ENCODE results near the gene ZMYND15.

Gene ZMYND15

GRCh38 chr17:4743898-4744297 lies 4.3 kb downstream of the ZMYND15 start:
- DNase-seq: no peak

- DNase-seq: no peak
Observed at GRCh38 chr17:4744999-4745969, 5.7 kb downstream of the ZMYND15 start.

- no peak for DNase-seq
Observed at GRCh38 chr17:4747847-4748246, 8.2 kb downstream of the ZMYND15 start.

GRCh38 chr17:4748686-4749085 lies 9.1 kb downstream of the ZMYND15 start:
- DNase-seq: no peak

GRCh38 chr17:4750606-4751005 lies 11.0 kb downstream of the ZMYND15 start:
- DNase-seq: no peak

GRCh38 chr17:4751932-4752331 lies 12.3 kb downstream of the ZMYND15 start:
- no peak for DNase-seq

- DNase-seq: no peak
Observed at GRCh38 chr17:4753392-4753791, 13.8 kb downstream of the ZMYND15 start.

GRCh38 chr17:4759776-4760236 lies 20.2 kb downstream of the ZMYND15 start:
- no peak for DNase-seq

- no peak for DNase-seq
Observed at GRCh38 chr17:4764595-4764994, 25.0 kb downstream of the ZMYND15 start.

- DNase-seq: no peak
Observed at GRCh38 chr17:4766201-4766600, 26.6 kb downstream of the ZMYND15 start.

- DNase-seq: no peak
Observed at GRCh38 chr17:4766723-4767122, 27.1 kb downstream of the ZMYND15 start.

GRCh38 chr17:4768298-4768697 lies 28.7 kb downstream of the ZMYND15 start:
- no peak for DNase-seq

GRCh38 chr17:4769628-4770027 lies 30.0 kb downstream of the ZMYND15 start:
- DNase-seq: no peak

- no peak for DNase-seq
Observed at GRCh38 chr17:4771519-4772234, 32.0 kb downstream of the ZMYND15 start, which contains the start of gene TM4SF5. TSS of gene TM4SF5 (plus strand) at chr17:4771886. CDS start at chr17:4771923, 37 bp downstream.

GRCh38 chr17:4772235-4772613 lies 32.6 kb downstream of the ZMYND15 start:
- DNase-seq: peak in 1 of 2 experiments; percentile 49

- DNase-seq: no peak
Observed at GRCh38 chr17:4777969-4778760, 38.5 kb downstream of the ZMYND15 start.

GRCh38 chr17:4780325-4780955 lies 40.8 kb downstream of the ZMYND15 start:
- DNase-seq: no peak

GRCh38 chr17:4782652-4783051 lies 43.0 kb downstream of the ZMYND15 start:
- no peak for DNase-seq

GRCh38 chr17:4785311-4786105 lies 45.9 kb downstream of the ZMYND15 start:
- DNase-seq: peak in 1 of 2 experiments; percentile 24

- DNase-seq: peak; percentile 77 to 86
Observed at GRCh38 chr17:4786106-4786511, 46.5 kb downstream of the ZMYND15 start, which contains the start of gene VMO1. TSS of gene VMO1 (minus strand) at chr17:4786364. CDS start at chr17:4786352, 12 bp downstream.

- DNase-seq: no peak
Observed at GRCh38 chr17:4786516-4786915, 46.9 kb downstream of the ZMYND15 start.

All from NCI-H524 (cell line).